ENCODE measurements around the gene SAMD14. TPM values are rescaled to one million over a fixed set of nuclear protein-coding genes. Genes with fewer than 3 reads are reported as not detected.

The SAMD14 gene
- total and polyA plus RNA-seq, 2 of the 4 experiments (the other 2 are of a cell fraction), result 1.4 to 6.2 TPM

DNA sequence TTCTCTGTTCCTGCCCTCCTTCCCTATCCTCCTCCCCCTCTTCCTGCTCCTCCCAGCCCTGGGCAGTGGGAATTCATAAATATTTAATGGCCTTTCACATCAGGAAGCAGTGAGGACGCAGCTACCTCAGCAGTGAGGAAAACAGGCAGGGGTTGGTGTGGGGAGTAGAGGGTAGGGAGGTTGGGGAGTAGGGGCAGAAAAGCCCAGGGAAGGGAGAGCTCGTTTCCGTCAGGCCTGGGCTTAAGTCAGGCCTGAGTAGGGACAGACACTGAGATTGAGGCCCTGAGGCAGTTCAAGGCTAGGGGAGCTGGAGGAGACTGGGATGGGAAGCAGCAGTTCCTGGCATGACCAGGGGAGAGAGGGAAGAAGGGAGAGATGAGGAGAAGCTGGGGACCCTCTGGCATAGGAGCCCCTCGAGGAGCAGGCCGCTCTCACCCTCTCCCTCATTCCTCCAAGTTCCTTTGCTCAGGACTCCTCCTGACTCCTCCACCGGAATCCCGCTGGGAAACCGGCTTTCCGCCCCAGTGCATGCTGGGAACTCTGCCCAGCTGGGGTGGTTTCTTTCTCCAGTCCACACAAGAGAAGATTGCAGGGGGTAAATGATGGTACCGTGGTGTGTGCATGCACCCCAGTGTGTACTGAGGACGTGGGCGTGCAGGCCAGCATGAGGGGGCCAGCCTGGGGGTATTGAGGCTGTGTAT is 6.2 kb downstream of the SAMD14 start (continued):
- TF ChIP-seq MAZ (IDR thresholded peaks at IDR 0.05; ENCODE audit: borderline replicate concordance, low read depth, low read length), result no peak
- TF ChIP-seq MAFK (IDR thresholded peaks at IDR 0.05; ENCODE audit: low read depth, low read length), result no peak

DNA sequence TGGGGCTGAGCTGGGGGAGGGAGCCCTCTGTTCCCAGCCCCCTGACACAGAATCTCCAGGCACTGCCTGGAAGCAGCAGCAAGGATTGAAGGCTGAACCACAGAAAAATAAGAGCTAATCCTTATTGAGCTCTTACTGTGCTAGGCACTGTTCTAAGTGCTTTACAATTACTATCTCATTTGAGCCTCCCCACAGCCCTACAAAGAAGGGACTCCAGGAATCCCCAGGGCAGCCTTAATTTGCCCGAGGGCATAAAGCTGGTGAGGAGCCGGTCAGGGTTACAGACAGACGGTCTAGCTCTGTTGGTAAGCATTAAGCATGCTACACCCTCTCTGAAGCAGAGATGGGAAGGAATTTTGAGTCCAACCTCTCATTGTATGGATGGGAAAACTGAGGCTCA is 7.0 kb downstream of the SAMD14 start:
- H2BK120ac ChIP-seq (ENCODE audit: low read depth, low read length), result peak overlapping the region; percentile 71
- no peak overlapping the region for H2BK5ac ChIP-seq (ENCODE audit: low read depth, low read length, poor library complexity, severe bottlenecking)
- H3K36me3 ChIP-seq (ENCODE audit: control insufficient read depth, insufficient read depth, low read length), result peaks cover 4% of the 10 kb centered on the region; the same call in 1 of the 2 replicates
- peak overlapping the region; percentile 84 for H3K4ac ChIP-seq (ENCODE audit: low read depth, low read length)
- no peak overlapping the region for H3K4me3 ChIP-seq (ENCODE audit: insufficient read depth, low read depth, low read length)
- H2AK5ac ChIP-seq (ENCODE audit: low read depth, low read length), result peak overlapping the region; percentile 73
- peak overlapping the region; percentile 6; the same call in 1 of the 2 replicates for H3K18ac ChIP-seq (ENCODE audit: low read depth, low read length)
- H3K9me3 ChIP-seq (ENCODE audit: control insufficient read depth, insufficient read depth, low read length), result no peaks in the 10 kb centered on the region
- H2AK9ac ChIP-seq (replicated peaks; ENCODE audit: low read depth, low read length, poor library complexity), result peak overlapping the region; percentile 74
- no peaks in the 10 kb centered on the region for H3K27me3 ChIP-seq (ENCODE audit: control insufficient read depth, insufficient read depth, low read length)
- H3K9me1 ChIP-seq (ENCODE audit: insufficient read depth, low read length), result peaks cover 18% of the 10 kb centered on the region
- peak overlapping the region; percentile 58 to 98; a peak in 3 of 4 replicates for H4K8ac ChIP-seq (ENCODE audit: low read depth in 2 of 2, low read length in 2 of 2)
- CTCF ChIA-PET, result interaction anchor here (1.2 kb wide), 1 partner anchor 9 kb away, joined by 4 read pairs; no protein-coding TSS in a partner anchor
- POLR2A ChIA-PET (ENCODE audit: unreplicated experiment), result no interaction called here
- H3K14ac ChIP-seq (replicated peaks; ENCODE audit: low read depth, low read length), result peak overlapping the region; percentile 92
- peak overlapping the region; percentile 93; the same call in 1 of the 2 replicates for H4K5ac ChIP-seq (ENCODE audit: low read depth, low read length)
- in situ Hi-C loops (cut with MboI; ENCODE audit: low sequenced_read_pairs) (no loop called here), intact Hi-C loops (cut with micrococcal nuclease) (no loop called here), dilution Hi-C loops (cut with HindIII; ENCODE audit: low sequenced_read_pairs, unreplicated experiment) (no loop called here)
- H3K9ac ChIP-seq (ENCODE audit: low read depth, low read length), result 0 out of 2 replicates have a peak overlapping the region, but pooled peaks have one; percentile 26
- no peak overlapping the region; the same call in 1 of the 2 replicates for H3K4me2 ChIP-seq (ENCODE audit: low read depth, low read length)
- H4K20me1 ChIP-seq (ENCODE audit: insufficient read depth, low read length), result no peaks in the 10 kb centered on the region
- no peak overlapping the region for H2AFZ ChIP-seq (replicated peaks; ENCODE audit: low read length, poor library complexity)
- peak overlapping the region; percentile 59; the same call in 1 of the 2 replicates for H4K91ac ChIP-seq (ENCODE audit: insufficient read depth, low read depth, low read length)
- peak overlapping the region; percentile 29; the same call in 1 of the 2 replicates for H3K27ac ChIP-seq (ENCODE audit: insufficient read depth, low read length)
- TF ChIP-seq, protein P1, sequence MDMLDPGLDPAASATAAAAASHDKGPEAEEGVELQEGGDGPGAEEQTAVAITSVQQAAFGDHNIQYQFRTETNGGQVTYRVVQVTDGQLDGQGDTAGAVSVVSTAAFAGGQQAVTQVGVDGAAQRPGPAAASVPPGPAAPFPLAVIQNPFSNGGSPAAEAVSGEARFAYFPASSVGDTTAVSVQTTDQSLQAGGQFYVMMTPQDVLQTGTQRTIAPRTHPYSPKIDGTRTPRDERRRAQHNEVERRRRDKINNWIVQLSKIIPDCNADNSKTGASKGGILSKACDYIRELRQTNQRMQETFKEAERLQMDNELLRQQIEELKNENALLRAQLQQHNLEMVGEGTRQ (IDR thresholded peaks at IDR 0.05; ENCODE audit: low read depth, low read length), result no peak
- TF ChIP-seq SMC3 (IDR thresholded peaks at IDR 0.05; ENCODE audit: low read depth, low read length), result no peak
- TF ChIP-seq FOS (IDR thresholded peaks at IDR 0.05; ENCODE audit: low read depth, low read length), result no peak
- no peak for TF ChIP-seq MAFK (IDR thresholded peaks at IDR 0.05; ENCODE audit: low read depth, low read length)
- no peak for TF ChIP-seq MXI1 (IDR thresholded peaks at IDR 0.05; ENCODE audit: borderline replicate concordance, low read depth, low read length)
- no peak for TF ChIP-seq BHLHE40 (IDR thresholded peaks at IDR 0.05; ENCODE audit: low read depth, low read length)
- no peak for TF ChIP-seq POLR2A (IDR thresholded peaks at IDR 0.05; ENCODE audit: low read depth, low read length)
- peaks cover 0 to 8% of the 10 kb centered on the region in 2 experiments; a peak in 2 of 4 replicates for H3K79me1 ChIP-seq (ENCODE audit: low read depth in 1 of 2, low read length in 2 of 2)
- no peak overlapping the region for H2BK20ac ChIP-seq (ENCODE audit: low read depth, low read length)
- DNase-seq (no peak), ATAC-seq (ENCODE audit: low read depth) (no peak)
- WGBS, 2 experiments (ENCODE audit: extremely low coverage in 2 of 2, insufficient read length in 1 of 2), result no CpG with 5 or more reads among the region's 3 CpGs
- H2BK15ac ChIP-seq (ENCODE audit: low read depth, low read length), result 0 out of 3 replicates have a peak overlapping the region, but pooled peaks have one; percentile 72
- peak overlapping the region; percentile 4; the same call in 1 of the 2 replicates for H3K23ac ChIP-seq (ENCODE audit: low read depth, low read length)
- BruUV-seq (replicated peaks), result no TSS peak
- peaks cover 10% of the 10 kb centered on the region for H3K4me1 ChIP-seq (ENCODE audit: control insufficient read depth, insufficient read depth, low read length)
- H3K56ac ChIP-seq (ENCODE audit: extremely low read depth, insufficient read depth, low read length), result peak overlapping the region; percentile 24; the same call in 1 of the 2 replicates
